Tibial artery (tissue), 4 donors: ENCODE measurements around the gene ATP13A3.
A peak's percentile ranks its signal among the peaks of the same experiment; 100 is the strongest.

ENCODE experiments used
- DNase-seq, 2 donors: peaks; one replicate each; pipeline ENCODE4 v3.0.0-alpha.2; 2019
- H3K27ac ChIP-seq, 2 donors: fragments of 200-600 bp; sonication (generic) in 1 of 2; 1 replicate in 1 of 2; 2 replicates in 1 of 2; pipeline ENCODE4 v1.5.1; 2018 to 2019; ENCODE audit warnings: mild to moderate bottlenecking in 1 of 2
- H3K27me3 ChIP-seq, 2 donors: fragments of 200-600 bp; sonication (generic) in 1 of 2; one replicate each; pipeline versions ENCODE4 v1.5.1 to v1.6.0; 2016 to 2019
- H3K36me3 ChIP-seq, 3 donors: fragments of 200-600 bp; sonication (generic) in 2 of 3; one replicate each; pipeline ENCODE4 v1.5.1; 2016 to 2019; ENCODE audit warnings: mild to moderate bottlenecking in 2 of 3
- H3K4me1 ChIP-seq, 4 donors: fragments of 200-600 bp; sonication (generic) in 2 of 4; 1 replicate in 3 of 4; 2 replicates in 1 of 4; pipeline ENCODE4 v1.5.1; 2016 to 2019
- H3K4me3 ChIP-seq, 2 donors: fragments of 200-600 bp; sonication (generic) in 1 of 2; 1 replicate in 1 of 2; 2 replicates in 1 of 2; pipeline ENCODE4 v1.5.1; 2018 to 2019; ENCODE audit warnings: mild to moderate bottlenecking in 2 of 2
- H3K9me3 ChIP-seq, 3 donors: fragments of 200-600 bp; sonication (generic) in 1 of 3; one replicate each; pipeline ENCODE4 v1.5.1; 2016 to 2019
- CTCF ChIP-seq, 2 experiments: fragments of 200-600 bp in 1 of 2; fragments of 450-650 bp in 1 of 2; IDR thresholded peaks; one replicate each; pipeline ENCODE4 v1.5.1; 2017 to 2019; ENCODE audit warnings: antibody characterized with exemption in 2 of 2, mild to moderate bottlenecking in 1 of 2, moderate library complexity in 1 of 2
- intact Hi-C: fragments of 100-400 bp; cut with DNase I; formaldehyde crosslinking; loops from one replicate; pipeline ENCODE4 v1.15.0; 2023; ENCODE audit warnings: low total_unique reads

Gene ATP13A3

GRCh38 chr3:194387926-194388418 is 98.8 kb downstream of the ATP13A3 start:
- Histone ChIP-seq H3K4me1 (no peaks in the 10 kb centered on the region), H3K27me3 (peaks cover 0 to 31% of the 10 kb centered on the region in 2 donors), H3K4me3 (no peak overlapping the region), H3K36me3 (no peaks in the 10 kb centered on the region), H3K27ac (no peak overlapping the region), H3K9me3 (no peaks in the 10 kb centered on the region)
- DNase-seq, result peak; percentile 2 to 19
- intact Hi-C loops, result no loop called here
- no peak for TF ChIP-seq CTCF (IDR thresholded peaks at IDR 0.05)

- H3K36me3 ChIP-seq, result no peaks in the 10 kb centered on the region
- no peak overlapping the region for H3K4me3 ChIP-seq
- intact Hi-C loops, result no loop called here
- DNase-seq, result peak; percentile 3 to 27
- H3K27me3 ChIP-seq, result peaks cover 0 to 33% of the 10 kb centered on the region in 2 donors
- no peak for TF ChIP-seq CTCF (IDR thresholded peaks at IDR 0.05)
- no peaks in the 10 kb centered on the region for H3K9me3 ChIP-seq
- H3K27ac ChIP-seq, result no peak overlapping the region
- no peaks in the 10 kb centered on the region for H3K4me1 ChIP-seq
Measured at GRCh38 chr3:194387276-194387675, 99.5 kb downstream of the ATP13A3 start.

GRCh38 chr3:194386648-194387047 is 100.2 kb downstream of the ATP13A3 start:
- Histone ChIP-seq H3K4me3 (no peak overlapping the region), H3K36me3 (no peaks in the 10 kb centered on the region), H3K27ac (no peak overlapping the region), H3K9me3 (no peaks in the 10 kb centered on the region), H3K27me3 (peaks cover 0 to 34% of the 10 kb centered on the region in 2 donors), H3K4me1 (no peaks in the 10 kb centered on the region)
- no peak for DNase-seq
- no peak for TF ChIP-seq CTCF (IDR thresholded peaks at IDR 0.05)
- intact Hi-C loops, result no loop called here

GRCh38 chr3:194386066-194386465 is 100.7 kb downstream of the ATP13A3 start:
- no peaks in the 10 kb centered on the region for H3K4me1 ChIP-seq
- H3K4me3 ChIP-seq, result no peak overlapping the region
- no peak for TF ChIP-seq CTCF (IDR thresholded peaks at IDR 0.05)
- intact Hi-C loops, result no loop called here
- H3K9me3 ChIP-seq, result no peaks in the 10 kb centered on the region
- H3K36me3 ChIP-seq, result no peaks in the 10 kb centered on the region
- peak; percentile 8 to 29 for DNase-seq
- H3K27ac ChIP-seq, result no peak overlapping the region
- peaks cover 0 to 40% of the 10 kb centered on the region in 2 donors for H3K27me3 ChIP-seq

GRCh38 chr3:194384569-194385001 is 102.2 kb downstream of the ATP13A3 start:
- TF ChIP-seq CTCF (IDR thresholded peaks at IDR 0.05), result no peak
- Histone ChIP-seq H3K27me3 (peaks cover 0 to 47% of the 10 kb centered on the region in 2 donors), H3K4me3 (no peak overlapping the region), H3K27ac (no peak overlapping the region), H3K4me1 (no peaks in the 10 kb centered on the region), H3K36me3 (no peaks in the 10 kb centered on the region), H3K9me3 (no peaks in the 10 kb centered on the region)
- intact Hi-C loops, result no loop called here
- DNase-seq, result peak; percentile 13 to 32

- H3K27ac ChIP-seq, result no peak overlapping the region
- H3K36me3 ChIP-seq, result no peaks in the 10 kb centered on the region
- peaks cover 0 to 49% of the 10 kb centered on the region in 2 donors for H3K27me3 ChIP-seq
- peak; percentile 5 to 46 for DNase-seq
- no peaks in the 10 kb centered on the region for H3K9me3 ChIP-seq
- no peak overlapping the region for H3K4me3 ChIP-seq
- no peaks in the 10 kb centered on the region for H3K4me1 ChIP-seq
- no peak for TF ChIP-seq CTCF (IDR thresholded peaks at IDR 0.05)
- intact Hi-C loops, result no loop called here
Measured at GRCh38 chr3:194384156-194384555, 102.6 kb downstream of the ATP13A3 start.
